ENCODE measurements around the gene GARIN5A. TPM values are rescaled to one million over a fixed set of nuclear protein-coding genes. Genes with fewer than 3 reads are reported as not detected.

GARIN5A gene
- total and polyA plus RNA-seq, 12 donors, result 0.54 to 26.3 (median 2.0) TPM; not detected in 1

DNA sequence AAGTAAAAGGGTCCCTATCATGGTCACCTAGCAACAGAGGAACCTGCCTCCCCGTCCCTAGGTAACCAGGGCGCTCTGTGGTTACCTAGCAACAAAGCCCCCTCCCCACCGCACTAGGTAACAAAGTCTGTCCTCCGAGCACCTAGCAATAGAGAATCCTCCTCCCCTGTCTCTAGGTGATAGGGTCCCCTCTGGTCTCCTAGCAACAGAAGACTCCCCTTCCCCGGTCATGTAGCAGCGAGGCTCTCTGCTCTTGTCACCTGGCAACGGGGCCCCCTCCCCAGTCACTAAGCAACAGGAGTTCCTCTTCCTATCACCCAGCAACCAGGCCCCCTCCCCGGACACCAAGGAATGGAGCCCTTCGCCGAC is 34.0 kb upstream of the GARIN5A start:
- 0 to 5% (median 3%) methylated on average over 1 to 10 of the region's 10 CpGs for WGBS, 4 donors
- no peak for TF ChIP-seq POLR2A (IDR thresholded peaks at IDR 0.05)
- no peak for TF ChIP-seq CTCF (IDR thresholded peaks at IDR 0.05)
- H3K4me3 ChIP-seq, result peak overlapping the region; percentile 39 to 76 (median 56)
- peaks cover 8% of the 10 kb centered on the region in 2 donors for H3K4me1 ChIP-seq (replicated peaks in 1 of 2)
- DNase-seq, result no peak
- intact Hi-C loops (cut with DNase I), result no loop called here
- no peaks in the 10 kb centered on the region for H3K27me3 ChIP-seq
- peak overlapping the region in 3 of 5 donors; percentile 11 to 78 (median 62) for H3K27ac ChIP-seq
- H3K9me3 ChIP-seq (replicated peaks in 1 of 3), result no peaks in the 10 kb centered on the region
- no peaks in the 10 kb centered on the region for H3K36me3 ChIP-seq (replicated peaks in 1 of 2)

DNA sequence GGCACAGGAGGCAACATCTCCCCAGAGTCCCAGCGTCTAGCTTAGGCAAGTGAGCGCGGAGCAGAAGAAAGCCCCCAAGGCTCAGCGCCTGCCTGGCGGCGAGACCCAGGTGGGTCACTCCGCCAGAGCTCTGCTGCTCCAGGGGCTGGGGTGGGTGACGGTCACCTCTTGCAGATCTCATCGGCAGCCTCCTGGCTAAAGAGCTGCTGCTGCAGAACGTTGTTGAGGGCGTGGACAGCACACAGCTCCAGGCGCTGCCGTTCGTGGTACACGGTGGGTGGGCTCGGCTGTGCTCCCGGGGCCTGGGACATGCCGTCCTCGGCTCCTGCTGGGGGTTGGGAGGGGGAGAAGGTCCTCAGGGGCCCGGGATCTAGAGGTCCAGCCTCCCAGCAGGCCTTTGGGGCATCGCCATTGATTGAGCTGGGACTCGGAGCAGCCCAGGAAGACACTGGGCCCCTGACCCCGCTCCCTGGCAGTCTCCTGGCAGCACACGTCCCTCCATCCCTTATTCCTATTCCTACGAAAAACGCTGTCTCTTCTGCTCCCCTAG is 33.5 kb upstream of the GARIN5A start:
- peak overlapping the region in 2 of 5 donors; percentile 11 to 78 for H3K27ac ChIP-seq
- no peaks in the 10 kb centered on the region for H3K9me3 ChIP-seq (replicated peaks in 1 of 3)
- peaks cover 8% of the 10 kb centered on the region in 2 donors for H3K4me1 ChIP-seq (replicated peaks in 1 of 2)
- H3K36me3 ChIP-seq (replicated peaks in 1 of 2), result no peaks in the 10 kb centered on the region
- peak overlapping the region in 3 of 4 donors; percentile 39 to 69 (median 44) for H3K4me3 ChIP-seq
- intact Hi-C loops (cut with DNase I), result no loop called here
- H3K27me3 ChIP-seq, result no peaks in the 10 kb centered on the region
- TF ChIP-seq POLR2A (IDR thresholded peaks at IDR 0.05), result no peak
- no peak for TF ChIP-seq CTCF (IDR thresholded peaks at IDR 0.05)
- peak in 4 of 7 donors; percentile 17 to 68 (median 39) for DNase-seq
- WGBS, 4 donors, result 49 to 96% (median 64%) methylated on average over 8 to 26 of the region's 26 CpGs

- TF ChIP-seq CTCF (IDR thresholded peaks at IDR 0.05) (no peak), POLR2A (IDR thresholded peaks at IDR 0.05) (no peak)
- Histone ChIP-seq H3K27me3 (no peaks in the 10 kb centered on the region), H3K27ac (no peak overlapping the region), H3K4me3 (no peak overlapping the region), H3K36me3 (replicated peaks in 1 of 2) (no peaks in the 10 kb centered on the region), H3K9me3 (replicated peaks in 1 of 3) (no peaks in the 10 kb centered on the region), H3K4me1 (replicated peaks in 1 of 2) (peaks cover 8% of the 10 kb centered on the region in 2 donors)
- no peak for DNase-seq
- intact Hi-C loops (cut with DNase I), result no loop called here
- 84 to 87% (median 86%) methylated on average over 11 of the region's 11 CpGs for WGBS, 4 donors
These were observed 32.7 kb upstream of the GARIN5A start for GRCh38 chr19:50509366-50509765.

- Histone ChIP-seq H3K36me3 (replicated peaks in 1 of 2) (no peaks in the 10 kb centered on the region), H3K9me3 (replicated peaks in 1 of 3) (no peaks in the 10 kb centered on the region), H3K27me3 (no peaks in the 10 kb centered on the region), H3K27ac (no peak overlapping the region), H3K4me1 (replicated peaks in 1 of 2) (peaks cover 8% of the 10 kb centered on the region in 2 donors), H3K4me3 (no peak overlapping the region)
- no peak for DNase-seq
- WGBS, 4 donors, result 86 to 97% (median 89%) methylated on average over 3 of the region's 3 CpGs
- intact Hi-C loops (cut with DNase I), result no loop called here
- TF ChIP-seq POLR2A (IDR thresholded peaks at IDR 0.05), result no peak
- no peak for TF ChIP-seq CTCF (IDR thresholded peaks at IDR 0.05)
These were observed 32.2 kb upstream of the GARIN5A start for GRCh38 chr19:50508843-50509190.

Measured in adrenal gland (tissue), 12 donors.